ENCODE data around the gene CCM2L. TPM values are rescaled to one million over a fixed set of nuclear protein-coding genes. Genes with fewer than 3 reads are reported as not detected.
A peak's percentile ranks its signal among the peaks of the same experiment; 100 is the strongest.

The CCM2L gene
- total and polyA plus RNA-seq, 10 of the 15 experiments (the other 5 are each of a cell fraction or from before 2014, with no cell fraction given), result not detected

GRCh38 chr20:32062776-32063170, 52.5 kb downstream of the CCM2L start:
- DNase-seq (ENCODE audit: low read depth, low spot score) (peak; percentile 55), FAIRE-seq (no peak), ATAC-seq (peak; percentile 79)
- no peaks in the 10 kb centered on the region for H3K27me3 ChIP-seq (replicated peaks in 1 of 2; ENCODE audit: control insufficient read depth in 2 of 2, insufficient read depth in 2 of 2, low read length in 1 of 2)
- H3K36me3 ChIP-seq (ENCODE audit: control insufficient read depth in 2 of 2, insufficient read depth in 2 of 2, low read length in 1 of 2), result no peaks in the 10 kb centered on the region
- no peak overlapping the region for H2AFZ ChIP-seq (ENCODE audit: control insufficient read depth, low read depth, low read length)
- ChIA-PET CTCF (interaction anchor here (0.7 to 7.3 kb wide), 6 partner anchors 10 to 50 kb away, joined by 3 to 85 read pairs (median 18); no protein-coding TSS in a partner anchor), RAD21 (ENCODE audit: unreplicated experiment) (interaction anchor here (0.9 to 17.3 kb wide), 5 partner anchors 10 to 111 kb away, joined by 3 to 215 read pairs (median 53); partner anchors contain the start of genes HCK and PDRG1), POLR2A (interaction anchor here (0.8 to 5.5 kb wide), 8 partner anchors 10 to 167 kb away, joined by 3 to 86 read pairs (median 4); partner anchors contain the start of gene HCK), SMC1A (ENCODE audit: uncharacterized antibody, unreplicated experiment) (interaction anchor here (1.1 to 8.7 kb wide), 9 partner anchors 9 to 111 kb away, joined by 3 to 108 read pairs (median 10); partner anchors contain the start of gene PDRG1)
- peak overlapping the region; percentile 51 for H3K27ac ChIP-seq (ENCODE audit: control insufficient read depth, insufficient read depth)
- H4K20me1 ChIP-seq (ENCODE audit: control insufficient read depth, insufficient read depth), result no peaks in the 10 kb centered on the region
- H3K4me1 ChIP-seq (ENCODE audit: control insufficient read depth, insufficient read depth, low read length), result peaks cover 36% of the 10 kb centered on the region
- 0 out of 2 replicates have a peak overlapping the region, but pooled peaks have one; percentile 12 for H3K4me3 ChIP-seq
- WGBS (ENCODE audit: insufficient coverage, insufficient replicate concordance, low lambda C conversion rate, missing lambda C conversion rate), result 5% methylated on average over 4 of the region's 4 CpGs
- H3K4me2 ChIP-seq (ENCODE audit: control insufficient read depth, insufficient read depth), result peak overlapping the region; percentile 40
- no peaks in the 10 kb centered on the region; the same call in 2 of the 3 replicates for H3K9me3 ChIP-seq (replicated peaks; ENCODE audit: control insufficient read depth, insufficient read depth, low read length)
- intact Hi-C loops (cut with micrococcal nuclease; ENCODE audit: unreplicated experiment), result loop anchor here (2.0 kb wide), 1 partner anchor 28 kb away; no protein-coding TSS in a partner anchor
- peak overlapping the region; percentile 19; the same call in 1 of the 2 replicates for H3K9ac ChIP-seq (ENCODE audit: control insufficient read depth, insufficient read depth, low read length)
- BruUV-seq (replicated peaks), result no TSS peak
- no peaks in the 10 kb centered on the region for H3K79me2 ChIP-seq (ENCODE audit: control insufficient read depth, insufficient read depth, low read length)
- in situ Hi-C loops (cut with MboI), result no loop called here
- TF ChIP-seq MEF2B (IDR thresholded peaks at IDR 0.05; ENCODE audit: partially characterized antibody, poor library complexity, severe bottlenecking), result peak; percentile 82
- TF ChIP-seq USF2 (IDR thresholded peaks at IDR 0.05; ENCODE audit: borderline replicate concordance, low read depth, low read length), result no peak
- TF ChIP-seq PAX8 (IDR thresholded peaks at IDR 0.05), result no peak
- TF ChIP-seq LARP7 (IDR thresholded peaks at IDR 0.05), result no peak
- TF ChIP-seq ZNF217 (IDR thresholded peaks at IDR 0.05), result no peak
- no peak for TF ChIP-seq ZBTB11 (CRISPR knock-in tag; IDR thresholded peaks at IDR 0.05)
- TF ChIP-seq STAT3 (IDR thresholded peaks at IDR 0.05; ENCODE audit: low read depth, low read length), result no peak
- no peak for TF ChIP-seq KDM1A (IDR thresholded peaks at IDR 0.05; ENCODE audit: borderline replicate concordance)
- TF ChIP-seq NFYB (IDR thresholded peaks at IDR 0.05; ENCODE audit: insufficient read depth, low read depth, low read length), result no peak
- no peak for TF ChIP-seq ZBED1 (IDR thresholded peaks at IDR 0.05; ENCODE audit: borderline replicate concordance)
- TF ChIP-seq CTCF (IDR thresholded peaks at IDR 0.05 in 2 of 3, conservative IDR thresholded peaks at IDR 0.05 in 1 of 3; ENCODE audit: control insufficient read depth in 2 of 3, extremely low read depth in 1 of 3, insufficient read depth in 1 of 3, low read depth in 3 of 3, low read length in 3 of 3), result no peak
- no peak for TF ChIP-seq MXI1 (IDR thresholded peaks at IDR 0.05; ENCODE audit: low read depth, low read length)
- peak; percentile 35; the same call in 1 of the 2 replicates for TF ChIP-seq RELB (IDR thresholded peaks at IDR 0.05; ENCODE audit: low read depth)
- no peak for TF ChIP-seq POLR2AphosphoS2 (IDR thresholded peaks at IDR 0.05; ENCODE audit: low read depth, low read length)
- no peak for TF ChIP-seq FOXK2 (IDR thresholded peaks at IDR 0.05)
- TF ChIP-seq EED (IDR thresholded peaks at IDR 0.05; ENCODE audit: low read depth), result peak; percentile 81
- no peak for TF ChIP-seq ASH2L (IDR thresholded peaks at IDR 0.05; ENCODE audit: borderline replicate concordance, low read depth)
